GM23338 (cell line): Measurements from ENCODE around the gene COL9A2. TPM values are rescaled to one million over a fixed set of nuclear protein-coding genes. Genes with fewer than 3 reads are reported as not detected.

ENCODE experiments used
- CREB1 ChIP-seq: fragments of 250-450 bp; sonication (Bioruptor Pico); IDR thresholded peaks from 2 replicates; pipeline ENCODE4 v1.5.0; 2020; ENCODE audit warnings: low read depth, mild to moderate bottlenecking, moderate library complexity
- CTCF ChIP-seq, 2 experiments: fragments of 200-600 bp in 1 of 2; sonication (generic) in 1 of 2; conservative IDR thresholded peaks; 2 replicates each; pipeline versions ENCODE4 v1.5.1 to v1.6.1; 2016 to 2017; ENCODE audit warnings: antibody characterized with exemption in 2 of 2, low read depth in 2 of 2, mild to moderate bottlenecking in 2 of 2, moderate library complexity in 1 of 2
- ETS1 ChIP-seq: IDR thresholded peaks from 2 replicates; pipeline ENCODE4 v1.6.1; 2016; ENCODE audit warnings: antibody characterized with exemption
- JUNB ChIP-seq: IDR thresholded peaks from one replicate; pipeline ENCODE4 v1.6.1; 2016; ENCODE audit warnings: antibody characterized with exemption; ENCODE audit not compliant: unreplicated experiment
- REST ChIP-seq: IDR thresholded peaks from one replicate; pipeline ENCODE4 v1.6.1; 2018; ENCODE audit warnings: antibody characterized with exemption; ENCODE audit not compliant: unreplicated experiment
- STAT1 ChIP-seq: IDR thresholded peaks from one replicate; pipeline ENCODE4 v1.6.1; 2016; ENCODE audit warnings: antibody characterized with exemption; ENCODE audit not compliant: unreplicated experiment
- ZNF462 ChIP-seq: fragments of 250-450 bp; sonication (Bioruptor Pico); IDR thresholded peaks from 2 replicates; pipeline ENCODE4 v1.5.0; 2020; ENCODE audit warnings: mild to moderate bottlenecking, moderate library complexity
- polyA plus RNA-seq: library from polyadenylated mRNA; unstranded; fragments of >200 nt; fragmentation: Nextera tagmentation; extraction: Ambion mirVana; gene quantifications from 2 replicates; pipeline ENCODE4 v1.2.1, GENCODE V29; 2016
- total RNA-seq: library from RNA; depleted of rRNA; stranded (reverse); fragments of >200 nt; shearing (Covaris generic); gene quantifications from 2 replicates; pipeline ENCODE4 v1.2.3, GENCODE V29; 2014

COL9A2 gene
- total and polyA plus RNA-seq, 2 experiments from 2014 or later, result 2.6 to 2.8 TPM

GRCh38 chr1:40318970-40319621, 2.0 kb upstream of the COL9A2 start (continued):
- TF ChIP-seq ZNF462 (CRISPR knock-in tag) (no peak), STAT1 (no peak), CREB1 (no peak), JUNB (no peak), REST (no peak), ETS1 (no peak), CTCF (conservative IDR thresholded peaks at IDR 0.05; ENCODE audit: low read depth in 2 of 2) (no peak)
